A673 (cell line): ENCODE data around the gene APMAP. TPM values are rescaled to one million over a fixed set of nuclear protein-coding genes. Genes with fewer than 3 reads are reported as not detected.
"Not testable (repeated sequence)": the region's sequence is repeated elsewhere in the genome, so short reads cannot be mapped to it uniquely, and the experiment has no call there.

Experiments used
- BruUV-seq: library from RNA; stranded (reverse); fragments of 400-500 nt; replicated peaks from 2 replicates; lab custom pipeline; 2021; lab: Mats Ljungman, UMichigan
- CTCF ChIA-PET: fragments of 300-600 bp; sonication (Branson Sonifier 250); formaldehyde crosslinking; loops from one replicate; lab custom pipeline; 2022; ENCODE audit warnings: antibody characterized with exemption; lab: Charles Lee
- POLR2A ChIA-PET: fragments of 300-600 bp; sonication (Branson Sonifier 250); formaldehyde crosslinking; loops from one replicate; lab custom pipeline; 2022; ENCODE audit warnings: antibody characterized with exemption; ENCODE audit not compliant: low non-redundant PET; lab: Charles Lee
- DNase-seq: peaks from one replicate; pipeline ENCODE4 v3.0.0-alpha.2; 2015; ENCODE audit warnings: low spot score
- H3K27ac ChIP-seq: fragments of 200-600 bp; sonication (generic); 2 replicates; pipeline ENCODE4 v1.5.1; 2016; ENCODE audit warnings: mixed run types, low read depth, mild to moderate bottlenecking, mixed read lengths, antibody characterized with exemption, low read length; ENCODE audit not compliant: poor library complexity, severe bottlenecking
- H3K27me3 ChIP-seq: fragments of 200-600 bp; sonication (generic); replicated peaks from 2 replicates; pipeline ENCODE4 v1.6.1; 2017; ENCODE audit warnings: mixed run types, low read depth, mild to moderate bottlenecking, mixed read lengths, antibody characterized with exemption, low read length; ENCODE audit not compliant: insufficient read depth, poor library complexity
- H3K36me3 ChIP-seq: fragments of 200-600 bp; sonication (generic); 2 replicates; pipeline ENCODE4 v1.6.1; 2016; ENCODE audit warnings: mixed run types, mild to moderate bottlenecking, mixed read lengths, antibody characterized with exemption, low read length; ENCODE audit not compliant: insufficient read depth, poor library complexity, severe bottlenecking
- H3K4me1 ChIP-seq: fragments of 200-600 bp; sonication (generic); 2 replicates; pipeline ENCODE4 v1.6.1; 2017; ENCODE audit warnings: mixed run types, mild to moderate bottlenecking, mixed read lengths, antibody characterized with exemption, low read length; ENCODE audit not compliant: insufficient read depth, poor library complexity, severe bottlenecking
- H3K4me3 ChIP-seq: fragments of 200-600 bp; sonication (generic); 2 replicates; pipeline ENCODE4 v1.5.1; 2016; ENCODE audit warnings: low read depth, mixed run types, mild to moderate bottlenecking, mixed read lengths, low read length; ENCODE audit not compliant: poor library complexity, severe bottlenecking
- H3K9me3 ChIP-seq: fragments of 200-600 bp; sonication (generic); 2 replicates; pipeline ENCODE4 v1.6.1; 2016; ENCODE audit warnings: mixed run types, low read depth, mild to moderate bottlenecking, mixed read lengths, antibody characterized with exemption, low read length; ENCODE audit not compliant: poor library complexity, severe bottlenecking
- CTCF ChIP-seq: fragments of 300-800, 200-600 bp; sonication (generic); conservative IDR thresholded peaks from 2 replicates; pipeline ENCODE4 v1.5.1; 2017; ENCODE audit warnings: low read depth, mild to moderate bottlenecking, antibody characterized with exemption, low read length, moderate library complexity, mixed read lengths
- EZH2 ChIP-seq: fragments of 200-600 bp; sonication (generic); IDR thresholded peaks from 2 replicates; pipeline ENCODE4 v1.6.1; 2017; ENCODE audit warnings: borderline replicate concordance, low read depth, mild to moderate bottlenecking, mixed read lengths, antibody characterized with exemption, low read length; ENCODE audit not compliant: poor library complexity, severe bottlenecking
- intact Hi-C: fragments of 100-400 bp; cut with micrococcal nuclease; formaldehyde crosslinking; loops from one replicate; pipeline ENCODE4 v1.10.0; 2022; ENCODE audit not compliant: unreplicated experiment
- total RNA-seq: library from RNA; stranded (reverse); gene quantifications from 2 replicates; pipeline ENCODE4 v1.2.3, GENCODE V29; 2021

The APMAP gene
- total RNA-seq, 1 experiment from 2014 or later, result 70.3 TPM

- no TSS peak for BruUV-seq
- no peaks in the 10 kb centered on the region for H3K36me3 ChIP-seq
- ChIA-PET POLR2A (no interaction called here), CTCF (no interaction called here)
- TF ChIP-seq CTCF (no peak), EZH2 (no peak)
- H3K4me1 ChIP-seq, result no peaks in the 10 kb centered on the region
- no peaks in the 10 kb centered on the region for H3K9me3 ChIP-seq
- H3K27ac ChIP-seq, result no peak overlapping the region
- no peak overlapping the region for H3K4me3 ChIP-seq
- H3K27me3 ChIP-seq, result no peaks in the 10 kb centered on the region
- no peak for DNase-seq
- intact Hi-C loops, result no loop called here
Observed at GRCh38 chr20:24950128-24950835, 42.3 kb downstream of the APMAP start.

GRCh38 chr20:24949756-24950127 lies 42.8 kb downstream of the APMAP start:
- Histone ChIP-seq H3K27me3 (no peaks in the 10 kb centered on the region), H3K27ac (no peak overlapping the region), H3K4me3 (no peak overlapping the region), H3K4me1 (no peaks in the 10 kb centered on the region), H3K36me3 (no peaks in the 10 kb centered on the region), H3K9me3 (no peaks in the 10 kb centered on the region)
- ChIA-PET CTCF (no interaction called here), POLR2A (no interaction called here)
- TF ChIP-seq EZH2, result no peak
- TF ChIP-seq CTCF, result no peak
- intact Hi-C loops, result no loop called here
- no TSS peak for BruUV-seq
- DNase-seq, result no peak

- POLR2A ChIA-PET, result no interaction called here
- TF ChIP-seq CTCF, result no peak
- TF ChIP-seq EZH2, result no peak
- no peaks in the 10 kb centered on the region for H3K36me3 ChIP-seq
- no peak within 1 kb of the TSS for H3K4me3 ChIP-seq
- CTCF ChIA-PET, result no interaction called here
- no TSS peak for BruUV-seq
- no peaks in the 10 kb centered on the region for H3K27me3 ChIP-seq
- intact Hi-C loops, result no loop called here
- DNase-seq, result no peak
- H3K27ac ChIP-seq, result no peak within 1 kb of the TSS
- H3K4me1 ChIP-seq, result no peaks in the 10 kb centered on the region
- H3K9me3 ChIP-seq, result no peaks in the 10 kb centered on the region
Observed at GRCh38 chr20:24948939-24949679, 43.4 kb downstream of the APMAP start, which contains the start of gene CST7. TSS of gene CST7 (plus strand) at chr20:24949269. CDS start at chr20:24949506, 237 bp downstream.

GRCh38 chr20:24948396-24948938 lies 44.1 kb downstream of the APMAP start:
- H3K9me3 ChIP-seq, H3K4me1 ChIP-seq, H3K4me3 ChIP-seq, DNase-seq, H3K27me3 ChIP-seq, intact Hi-C loops, H3K36me3 ChIP-seq, H3K27ac ChIP-seq, CTCF ChIA-PET, BruUV-seq, POLR2A ChIA-PET: not testable (repeated sequence)

- intact Hi-C loops, POLR2A ChIA-PET, H3K4me3 ChIP-seq, CTCF ChIA-PET, H3K27me3 ChIP-seq, H3K9me3 ChIP-seq, DNase-seq, H3K4me1 ChIP-seq, H3K27ac ChIP-seq, BruUV-seq, H3K36me3 ChIP-seq: not testable (repeated sequence)
Observed at GRCh38 chr20:24946376-24946775, 46.2 kb downstream of the APMAP start.
